Natural killer cell treated with Interleukin-12 subunit alpha and Interleukin-12 subunit beta and Interleukin-15 and Interleukin-18, amount 100 ng/mL, for 72 hours (primary cell): ENCODE data around the gene GRK3. TPM values are rescaled to one million over a fixed set of nuclear protein-coding genes. Genes with fewer than 3 reads are reported as not detected.
A peak's percentile ranks its signal among the peaks of the same experiment; 100 is the strongest.

Source experiments
- ATAC-seq, 2 donors: fragments of 150-1000 bp; cut with Tn5 transposase in 1 of 2; sonication (Bioruptor Pico), chemical (Tn5 transposase) in 1 of 2; 2 replicates each; pipeline ENCODE4 v1.10.0; 2021
- DNase-seq: peaks from one replicate; pipeline ENCODE4 v3.0.0; 2022; ENCODE audit warnings: low spot score
- H3K27ac Mint-ChIP-seq, 2 donors: 1 replicate in 1 of 2; 2 replicates in 1 of 2; pipeline ENCODE4 v1.8.0; 2022; ENCODE audit warnings: mixed read lengths in 2 of 2, mild to moderate bottlenecking in 1 of 2, moderate library complexity in 1 of 2
- H3K27me3 Mint-ChIP-seq, 2 donors: 1 replicate in 1 of 2; 2 replicates in 1 of 2; pipeline ENCODE4 v1.8.0; 2022; ENCODE audit warnings: mixed read lengths in 2 of 2
- H3K36me3 Mint-ChIP-seq: one replicate; pipeline ENCODE4 v1.8.0; 2022; ENCODE audit warnings: mixed read lengths
- H3K4me1 Mint-ChIP-seq, 2 donors: 1 replicate in 1 of 2; 2 replicates in 1 of 2; pipeline ENCODE4 v1.8.0; 2022; ENCODE audit warnings: low read depth in 2 of 2, mixed read lengths in 2 of 2, mild to moderate bottlenecking in 1 of 2
- H3K4me3 Mint-ChIP-seq: one replicate; pipeline ENCODE4 v1.8.0; 2022; ENCODE audit warnings: mixed read lengths
- H3K9me3 Mint-ChIP-seq: 2 replicates; pipeline ENCODE4 v1.8.0; 2022; ENCODE audit warnings: mixed read lengths
- total RNA-seq, 2 donors: library from RNA; stranded (reverse); gene quantifications; one replicate each; pipeline ENCODE4 v1.2.3, GENCODE V29; 2022

Gene GRK3
- total RNA-seq, 2 donors from 2014 or later, result 2.8 to 3.0 TPM

DNA sequence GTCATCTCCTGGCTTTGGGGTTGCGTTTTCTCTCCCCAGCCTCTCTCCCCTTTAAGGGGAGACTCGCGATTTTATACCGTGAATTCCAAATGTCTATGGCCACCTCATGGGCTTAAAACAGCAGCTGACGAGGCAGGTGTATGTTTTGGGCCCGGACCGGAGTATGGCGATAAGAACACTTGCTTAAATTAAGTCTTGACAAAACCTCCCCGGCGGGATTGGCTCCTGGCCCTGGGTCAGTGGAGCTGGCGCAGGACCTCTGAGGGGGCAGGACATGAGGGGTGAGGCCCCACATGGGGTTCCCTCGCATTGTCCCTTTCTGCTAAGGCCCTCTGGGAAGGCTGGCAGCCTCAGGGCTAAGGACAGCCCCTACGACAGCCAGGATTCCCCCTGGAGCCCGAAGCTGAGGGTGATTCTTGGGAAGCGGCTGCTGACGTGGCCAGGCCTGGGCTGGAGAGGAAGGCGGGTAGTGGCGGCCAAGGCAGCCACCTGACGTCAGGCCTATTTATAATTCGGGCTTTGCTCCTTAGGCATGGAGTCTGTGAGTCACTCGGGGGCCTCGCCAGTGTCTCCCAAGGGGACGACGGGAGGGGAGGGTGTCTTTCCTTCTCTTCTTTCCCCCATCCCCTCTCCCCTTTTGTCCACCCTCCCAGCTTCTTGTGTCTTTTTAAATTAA is 190.2 kb downstream of the GRK3 start:
- DNase-seq (no peak), ATAC-seq (no peak)
- Mint-ChIP-seq H3K4me3 (no peak overlapping the region), H3K9me3 (no peaks in the 10 kb centered on the region), H3K27me3 (peaks cover 0 to 10% of the 10 kb centered on the region in 2 donors), H3K4me1 (peaks cover 3 to 11% of the 10 kb centered on the region in 2 donors), H3K36me3 (no peaks in the 10 kb centered on the region), H3K27ac (no peak overlapping the region)

DNA sequence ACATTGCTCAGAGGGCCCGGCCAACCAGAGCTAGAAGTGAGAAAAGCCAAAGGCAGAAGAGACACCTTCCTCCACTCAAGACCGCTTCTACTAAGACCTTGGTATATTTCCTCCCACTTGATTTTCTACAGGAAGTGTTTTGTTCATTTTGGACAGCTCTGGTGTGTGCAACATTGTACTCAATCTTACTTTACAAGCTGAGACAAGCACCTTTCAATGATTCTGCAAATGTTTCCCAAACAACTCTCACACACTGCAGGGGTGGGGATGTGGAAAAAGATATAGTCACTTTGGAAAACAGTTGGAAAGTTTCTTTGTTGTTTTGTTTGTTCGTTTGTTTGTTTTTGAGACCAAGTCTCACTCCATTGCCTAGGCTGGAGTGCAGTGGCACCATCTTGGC is 193.2 kb downstream of the GRK3 start:
- H3K36me3 Mint-ChIP-seq, result no peaks in the 10 kb centered on the region
- no peak for ATAC-seq

DNA sequence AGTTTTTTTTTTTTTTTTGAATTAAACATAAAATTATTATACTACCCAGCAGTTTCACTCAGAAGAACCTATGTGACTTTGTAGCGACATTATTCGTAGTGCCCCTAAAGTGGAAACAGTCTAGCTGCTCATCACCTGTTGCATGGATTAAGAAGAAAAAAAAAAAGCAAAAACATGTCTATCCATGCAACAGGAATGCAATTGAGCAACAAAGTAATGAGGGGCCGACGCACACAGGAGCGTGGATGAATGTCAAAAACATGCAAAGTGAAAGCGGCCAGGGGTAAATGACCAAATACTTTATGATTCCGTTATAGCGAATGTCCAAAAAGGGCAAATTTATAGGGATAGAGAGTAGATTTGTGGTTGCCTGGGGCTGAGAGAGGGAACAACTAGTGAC is 193.8 kb downstream of the GRK3 start:
- no peaks in the 10 kb centered on the region for H3K36me3 Mint-ChIP-seq
- no peak for ATAC-seq

More for the DNA sequence above, 193.2 kb downstream of the GRK3 start:
- Mint-ChIP-seq H3K9me3 (no peaks in the 10 kb centered on the region), H3K4me3 (no peak overlapping the region), H3K4me1 (no peaks in the 10 kb centered on the region), H3K27ac (no peak overlapping the region), H3K27me3 (peaks cover 0 to 3% of the 10 kb centered on the region in 2 donors)
- DNase-seq, result no peak

DNA sequence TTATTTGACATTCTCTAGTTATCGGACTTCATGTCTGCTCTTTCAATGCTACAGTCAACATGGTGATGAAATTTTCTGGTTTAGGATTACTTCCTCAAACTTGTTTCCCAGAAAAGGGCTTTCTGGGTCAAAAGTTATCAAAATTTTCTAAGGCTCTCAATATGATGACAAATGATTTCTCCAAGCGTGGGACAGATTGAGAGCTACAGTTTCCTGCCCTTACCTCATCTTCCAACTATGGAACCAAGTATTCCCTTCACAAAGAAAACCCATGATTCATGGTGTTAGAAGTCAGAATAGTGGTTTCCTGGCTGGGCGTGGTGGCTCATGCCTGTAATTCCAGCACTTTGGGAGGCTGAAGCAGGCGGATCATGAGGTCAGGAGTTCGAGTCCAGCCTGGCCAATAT is 195.4 kb downstream of the GRK3 start:
- Mint-ChIP-seq H3K4me1 (no peaks in the 10 kb centered on the region), H3K27me3 (peaks cover 0 to 7% of the 10 kb centered on the region in 2 donors), H3K4me3 (no peak overlapping the region), H3K9me3 (no peaks in the 10 kb centered on the region), H3K36me3 (no peaks in the 10 kb centered on the region), H3K27ac (no peak overlapping the region)
- DNase-seq (no peak), ATAC-seq (no peak)

More for the DNA sequence above, 193.8 kb downstream of the GRK3 start:
- Mint-ChIP-seq H3K27ac (no peak overlapping the region), H3K27me3 (peaks cover 2 to 3% of the 10 kb centered on the region in 2 donors), H3K4me1 (no peaks in the 10 kb centered on the region), H3K9me3 (no peaks in the 10 kb centered on the region), H3K4me3 (no peak overlapping the region)
- DNase-seq, result no peak

DNA sequence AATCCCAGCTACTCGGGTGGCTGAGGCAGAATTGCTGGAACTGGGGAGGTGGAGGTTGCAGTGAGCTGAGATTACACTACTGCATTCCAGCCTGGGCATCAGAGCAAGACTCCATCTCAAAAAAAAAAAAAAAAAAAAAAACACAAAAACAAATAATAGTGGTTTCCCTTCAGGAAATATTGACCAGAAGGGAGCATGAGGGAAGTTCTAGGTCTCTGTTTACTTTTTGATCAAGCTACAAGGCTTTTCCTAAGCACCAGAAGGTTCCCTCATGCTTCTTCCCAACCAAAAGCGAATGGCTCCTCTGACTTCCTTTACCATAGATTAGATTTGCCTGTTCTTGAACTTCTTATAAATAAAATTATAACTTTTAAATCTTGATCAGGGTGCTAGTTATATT is 195.8 kb downstream of the GRK3 start:
- peaks cover 0 to 7% of the 10 kb centered on the region in 2 donors for H3K27me3 Mint-ChIP-seq
- no peaks in the 10 kb centered on the region for H3K9me3 Mint-ChIP-seq
- no peak overlapping the region for H3K27ac Mint-ChIP-seq
- no peaks in the 10 kb centered on the region for H3K36me3 Mint-ChIP-seq
- H3K4me3 Mint-ChIP-seq, result no peak overlapping the region
- DNase-seq (no peak), ATAC-seq (no peak)
- no peaks in the 10 kb centered on the region for H3K4me1 Mint-ChIP-seq

DNA sequence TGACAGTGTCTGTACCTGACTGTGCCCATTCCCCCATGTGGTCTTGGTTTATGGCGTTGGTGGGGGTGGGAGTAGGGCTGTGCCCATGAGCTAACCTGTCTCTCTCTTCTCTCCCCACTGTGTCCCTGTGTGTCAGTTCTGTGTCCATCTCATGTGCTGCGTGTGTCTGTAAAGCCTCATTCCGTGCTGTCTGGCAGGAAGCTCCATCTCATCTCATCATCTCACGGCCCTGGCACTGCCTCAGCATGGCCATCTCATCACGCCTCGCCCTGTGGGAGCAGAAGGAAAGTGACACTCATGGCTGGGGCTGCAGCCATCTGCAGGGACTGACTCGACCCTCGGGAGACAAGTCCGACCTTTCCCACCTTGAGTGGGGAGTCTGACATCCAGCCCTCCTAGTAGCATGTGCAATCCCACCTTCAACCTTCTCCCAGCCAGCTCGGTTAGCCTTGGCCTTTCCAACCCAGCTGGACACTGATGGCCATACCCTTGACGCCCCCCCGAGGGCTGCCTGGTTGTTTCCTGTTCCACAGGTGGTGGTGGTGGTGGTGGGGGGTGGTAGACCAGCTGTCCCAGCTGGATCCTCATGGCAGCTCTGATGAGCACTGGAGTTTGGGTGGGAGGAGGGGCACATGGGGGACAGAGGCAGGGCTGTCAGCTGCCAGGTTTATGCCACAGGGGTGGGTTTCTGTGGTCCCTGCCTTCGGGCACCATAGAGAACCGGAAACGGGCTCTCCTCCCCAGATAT is 196.5 kb downstream of the GRK3 start:
- Mint-ChIP-seq H3K36me3 (peaks cover under 1% of the 10 kb centered on the region), H3K9me3 (no peaks in the 10 kb centered on the region), H3K4me3 (no peak overlapping the region), H3K4me1 (no peaks in the 10 kb centered on the region), H3K27me3 (peaks cover 0 to 7% of the 10 kb centered on the region in 2 donors), H3K27ac (no peak overlapping the region)
- ATAC-seq (peak in 1 of 2 donors; percentile 38), DNase-seq (no peak)

DNA sequence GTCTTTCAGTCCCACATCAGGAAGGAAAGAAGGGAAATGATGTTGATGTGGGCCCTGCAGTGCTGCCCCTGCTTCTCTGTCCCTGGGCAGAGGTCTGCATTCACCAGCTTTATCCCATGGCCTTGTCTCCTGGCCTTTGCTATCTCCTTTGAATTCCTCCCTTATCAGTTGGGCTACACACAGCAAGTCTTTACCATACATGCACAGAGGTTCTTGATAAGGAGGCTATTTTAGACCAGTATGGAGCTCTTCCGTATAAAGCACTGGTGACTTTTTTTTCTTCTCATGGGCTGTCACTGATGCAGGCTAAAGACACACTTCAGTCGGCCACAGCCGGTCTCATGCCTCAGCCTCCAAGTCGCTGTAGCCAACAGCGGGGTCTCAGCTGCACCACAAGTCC is 197.7 kb downstream of the GRK3 start:
- ATAC-seq, result no peak
- Mint-ChIP-seq H3K4me3 (no peak overlapping the region), H3K27me3 (peaks cover 4 to 7% of the 10 kb centered on the region in 2 donors), H3K36me3 (peaks cover 8% of the 10 kb centered on the region), H3K27ac (no peak overlapping the region), H3K4me1 (no peaks in the 10 kb centered on the region), H3K9me3 (peaks cover 7% of the 10 kb centered on the region)
- no peak for DNase-seq

DNA sequence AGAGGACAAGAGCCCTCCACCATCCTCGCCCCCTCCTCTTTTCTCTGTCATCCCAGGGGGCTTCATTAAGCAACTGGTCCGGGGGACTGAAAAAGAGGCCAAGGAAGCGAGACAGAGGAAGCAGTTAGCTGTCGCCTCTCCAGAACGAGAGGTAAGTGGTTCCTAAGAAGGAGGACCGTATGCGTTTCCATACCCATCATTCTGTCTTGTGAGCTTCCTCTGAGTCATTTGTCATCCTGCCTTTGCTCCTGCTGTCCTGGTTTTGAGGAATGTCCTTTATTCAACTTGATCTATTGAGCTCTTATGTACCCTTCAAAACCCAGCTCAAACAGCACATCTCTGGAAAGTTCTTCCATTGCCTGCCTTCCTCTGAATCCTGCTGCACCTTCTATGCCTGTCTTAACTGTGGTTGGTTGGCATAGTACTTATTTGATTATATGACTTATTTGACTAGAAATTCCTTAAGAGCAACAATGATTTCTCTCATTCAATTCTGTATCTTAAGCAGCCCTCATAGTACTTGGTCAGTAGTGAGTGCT is 198.8 kb downstream of the GRK3 start:
- H3K36me3 Mint-ChIP-seq, result peaks cover 8% of the 10 kb centered on the region
- DNase-seq (no peak), ATAC-seq (no peak)
- H3K27me3 Mint-ChIP-seq, result peaks cover 4 to 7% of the 10 kb centered on the region in 2 donors
- no peak overlapping the region for H3K27ac Mint-ChIP-seq
- peaks cover 7% of the 10 kb centered on the region for H3K9me3 Mint-ChIP-seq
- H3K4me1 Mint-ChIP-seq, result no peaks in the 10 kb centered on the region
- H3K4me3 Mint-ChIP-seq, result no peak overlapping the region

DNA sequence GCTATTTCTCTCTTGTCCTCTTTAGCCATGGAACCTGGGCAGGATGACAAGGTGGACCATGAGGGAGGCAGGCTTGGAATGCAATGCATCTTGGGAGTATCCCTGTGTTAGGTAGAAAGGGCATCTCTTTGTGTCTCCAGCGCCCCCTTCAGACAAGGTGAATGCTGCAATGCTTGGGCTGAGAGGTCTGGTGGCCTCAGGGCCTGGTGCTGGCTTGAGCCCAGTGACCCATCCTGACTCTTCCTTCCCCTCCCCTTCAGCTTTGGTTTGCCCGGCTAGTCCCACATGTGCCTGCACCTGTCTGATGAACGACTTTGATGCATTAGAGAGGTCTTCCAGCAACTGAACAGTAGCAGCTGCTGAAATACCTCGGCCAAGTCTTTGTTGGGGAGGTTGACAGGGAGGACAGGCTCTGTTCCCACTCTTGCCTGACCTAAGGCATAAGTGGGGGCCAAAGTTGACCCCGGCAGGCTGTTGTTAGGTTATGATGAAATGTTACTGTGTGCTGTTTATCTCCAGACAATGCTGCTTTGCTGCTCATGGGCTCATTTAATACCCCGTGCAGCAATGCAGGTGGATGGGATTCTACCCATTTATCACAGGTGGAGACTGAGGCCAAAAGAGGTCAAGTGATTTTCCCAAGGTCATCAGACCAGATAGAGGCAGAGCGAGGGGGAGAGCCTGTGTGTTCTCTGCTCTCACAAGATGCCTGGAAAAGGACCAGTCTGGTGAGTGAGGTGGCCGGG is 200.0 kb downstream of the GRK3 start:
- ATAC-seq (peak in 1 of 2 donors; percentile 8), DNase-seq (no peak)
- Mint-ChIP-seq H3K27ac (no peak overlapping the region), H3K4me1 (no peaks in the 10 kb centered on the region), H3K9me3 (peaks cover 7% of the 10 kb centered on the region), H3K27me3 (peaks cover 4 to 7% of the 10 kb centered on the region in 2 donors), H3K36me3 (peaks cover 8% of the 10 kb centered on the region), H3K4me3 (no peak overlapping the region)

DNA sequence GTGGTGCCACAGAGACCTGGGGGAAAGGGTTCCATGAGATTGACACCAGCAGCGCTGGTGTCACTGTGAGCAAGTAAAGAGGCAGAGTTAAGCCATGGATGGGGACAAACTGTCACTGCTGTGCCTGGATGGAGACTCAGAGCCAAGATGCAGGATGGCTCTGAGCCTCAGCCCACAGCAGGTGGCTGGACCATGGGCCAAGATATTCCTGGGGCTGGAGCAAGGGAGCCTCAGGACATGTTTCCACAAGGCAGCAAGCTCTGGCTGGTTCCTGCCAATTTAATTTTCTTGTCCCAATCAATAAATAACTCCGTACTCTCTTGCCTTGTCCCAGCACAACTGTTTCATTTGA is 200.5 kb downstream of the GRK3 start:
- no peak overlapping the region for H3K27ac Mint-ChIP-seq
- peaks cover 4 to 7% of the 10 kb centered on the region in 2 donors for H3K27me3 Mint-ChIP-seq

DNA sequence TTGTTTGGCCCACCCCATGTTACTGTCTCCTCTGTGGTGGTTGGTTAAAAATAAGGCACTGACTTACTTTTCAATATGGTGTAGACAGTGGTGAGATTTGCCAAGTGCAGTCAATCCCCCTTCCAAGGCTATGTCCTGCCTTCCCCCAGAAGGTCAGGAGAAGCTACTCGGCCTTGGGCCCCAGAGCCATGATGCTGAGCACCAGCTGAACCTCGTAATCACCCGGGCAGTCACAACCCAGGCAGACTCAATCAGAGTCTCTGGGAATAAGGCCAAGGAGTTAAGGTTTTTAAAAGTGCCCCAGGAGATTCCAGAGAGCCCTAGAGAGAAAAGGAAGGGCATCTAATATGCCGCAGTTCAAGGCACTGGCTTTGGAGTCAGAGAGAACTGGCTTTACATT is 201.3 kb downstream of the GRK3 start:
- H3K4me3 Mint-ChIP-seq, result no peak overlapping the region
- no peak for ATAC-seq
- no peak for DNase-seq
- H3K4me1 Mint-ChIP-seq, result no peaks in the 10 kb centered on the region
- H3K27me3 Mint-ChIP-seq, result peaks cover 4 to 7% of the 10 kb centered on the region in 2 donors
- peaks cover 8% of the 10 kb centered on the region for H3K36me3 Mint-ChIP-seq
- H3K27ac Mint-ChIP-seq, result no peak overlapping the region
- peaks cover 7% of the 10 kb centered on the region for H3K9me3 Mint-ChIP-seq

More for the DNA sequence above, 200.5 kb downstream of the GRK3 start:
- Mint-ChIP-seq H3K4me1 (no peaks in the 10 kb centered on the region), H3K4me3 (no peak overlapping the region), H3K9me3 (peaks cover 7% of the 10 kb centered on the region), H3K36me3 (peaks cover 8% of the 10 kb centered on the region)
- DNase-seq (no peak), ATAC-seq (no peak)

DNA sequence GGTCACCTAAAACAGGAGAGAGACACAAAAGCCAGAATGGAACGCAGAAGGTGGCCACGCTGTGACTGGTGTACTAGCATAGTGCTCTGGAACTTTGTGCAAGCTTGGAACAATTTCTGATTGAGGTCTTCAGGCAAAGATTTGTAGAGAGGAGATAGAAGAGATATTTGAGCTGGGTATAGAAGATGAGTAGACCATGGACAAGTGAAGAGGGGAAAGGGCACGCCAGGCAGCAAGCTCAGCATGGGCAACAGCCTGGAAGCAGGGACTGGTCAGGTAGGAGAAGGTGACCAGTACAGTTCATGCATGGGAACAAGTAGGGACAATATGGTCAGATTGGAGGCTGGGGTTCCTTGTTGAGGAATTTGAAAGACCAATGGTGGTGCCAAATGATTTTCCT is 201.9 kb downstream of the GRK3 start:
- DNase-seq (no peak), ATAC-seq (no peak)
- H3K36me3 Mint-ChIP-seq, result peaks cover 8% of the 10 kb centered on the region
- H3K4me1 Mint-ChIP-seq, result no peaks in the 10 kb centered on the region
- no peak overlapping the region for H3K27ac Mint-ChIP-seq
- H3K9me3 Mint-ChIP-seq, result peaks cover 7% of the 10 kb centered on the region
- H3K4me3 Mint-ChIP-seq, result no peak overlapping the region
- H3K27me3 Mint-ChIP-seq, result peaks cover 4 to 7% of the 10 kb centered on the region in 2 donors

DNA sequence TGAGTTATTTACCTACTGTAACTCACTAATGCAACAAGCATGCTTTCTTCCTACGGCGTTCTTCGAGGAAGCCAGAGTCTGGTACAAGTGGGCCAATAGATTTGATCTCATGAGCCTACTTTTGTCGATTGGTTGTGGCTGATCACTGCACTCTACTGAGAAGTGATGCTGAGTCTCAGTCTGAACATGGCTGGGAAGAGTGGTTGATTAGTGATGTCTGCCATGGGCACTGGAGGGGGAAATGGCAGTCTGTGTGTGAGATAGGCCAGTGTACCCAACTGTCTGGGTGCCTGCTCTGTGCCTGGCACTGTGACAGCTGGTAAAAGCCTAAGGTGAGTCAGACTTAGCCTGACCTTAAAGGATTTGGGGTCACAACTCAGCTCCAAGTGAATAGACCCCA is 205.9 kb downstream of the GRK3 start:
- Mint-ChIP-seq H3K4me3 (no peak overlapping the region), H3K27ac (no peak overlapping the region), H3K27me3 (peaks cover 5 to 7% of the 10 kb centered on the region in 2 donors), H3K4me1 (peaks cover 5 to 6% of the 10 kb centered on the region in 2 donors), H3K9me3 (peaks cover 7% of the 10 kb centered on the region), H3K36me3 (peaks cover 8% of the 10 kb centered on the region)
- DNase-seq (no peak), ATAC-seq (no peak)

DNA sequence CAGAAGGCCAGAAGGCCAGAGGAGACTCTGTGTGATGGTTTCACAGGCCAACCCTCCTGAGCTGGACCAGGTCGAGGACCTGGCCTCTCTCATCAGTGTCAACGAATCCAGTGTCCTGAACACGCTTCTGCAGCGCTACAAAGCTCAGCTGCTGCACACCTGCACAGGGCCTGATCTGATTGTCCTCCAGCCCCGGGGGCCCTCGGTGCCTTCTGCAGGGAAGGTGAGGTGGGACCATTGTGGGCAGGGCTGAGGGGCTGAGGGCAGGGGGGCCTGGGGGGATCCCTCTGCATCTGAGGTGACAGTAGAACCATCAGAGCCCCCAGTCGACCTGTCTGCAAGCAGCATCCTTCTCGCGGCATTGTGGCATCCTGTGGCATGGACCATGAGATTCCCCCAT is 207.8 kb downstream of the GRK3 start:
- Mint-ChIP-seq H3K27ac (no peak overlapping the region), H3K4me3 (no peak overlapping the region), H3K9me3 (no peaks in the 10 kb centered on the region), H3K36me3 (no peaks in the 10 kb centered on the region), H3K27me3 (peaks cover 4 to 5% of the 10 kb centered on the region in 2 donors), H3K4me1 (peaks cover 5 to 6% of the 10 kb centered on the region in 2 donors)
- ATAC-seq, result no peak
- no peak for DNase-seq
